GM03348 (cell line): ENCODE measurements around the gene CORO2B.
A peak's percentile ranks its signal among the peaks of the same experiment; 100 is the strongest.

Experiments used
- DNase-seq: peaks from one replicate; pipeline ENCODE4 v3.0.0; 2012; ENCODE audit warnings: low spot score

Gene CORO2B

GRCh38 chr15:68627995-68628394 lies 49.2 kb downstream of the CORO2B start:
- no peak for DNase-seq

GRCh38 chr15:68629519-68630210 lies 50.9 kb downstream of the CORO2B start:
- DNase-seq: no peak

GRCh38 chr15:68630211-68630555 lies 51.4 kb downstream of the CORO2B start:
- DNase-seq: no peak

- DNase-seq: no peak
Measured at GRCh38 chr15:68630836-68631235, 52.0 kb downstream of the CORO2B start.

GRCh38 chr15:68631601-68632051 lies 52.8 kb downstream of the CORO2B start:
- no peak for DNase-seq

DNA sequence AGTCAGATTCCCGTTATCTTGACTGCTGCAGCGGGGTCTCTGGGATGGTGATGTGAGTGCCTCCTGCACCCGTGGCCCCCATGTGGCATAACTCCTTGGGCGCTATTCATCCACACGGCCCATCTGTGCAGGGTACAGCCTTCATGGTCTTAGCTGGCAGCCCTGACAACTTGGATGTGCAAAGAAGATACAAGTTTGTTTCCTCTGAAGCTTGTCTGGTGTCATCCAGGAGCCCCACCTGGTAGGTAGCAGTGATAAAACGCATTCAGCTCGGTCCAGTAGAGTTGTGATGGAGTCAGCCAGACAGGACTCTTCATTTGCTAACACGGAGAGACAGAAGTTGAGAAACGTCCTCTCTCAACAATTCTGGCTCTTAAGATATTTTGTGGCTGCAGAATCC lies 53.3 kb downstream of the CORO2B start:
- no peak for DNase-seq

GRCh38 chr15:68633231-68634121 lies 54.7 kb downstream of the CORO2B start:
- no peak for DNase-seq

DNA sequence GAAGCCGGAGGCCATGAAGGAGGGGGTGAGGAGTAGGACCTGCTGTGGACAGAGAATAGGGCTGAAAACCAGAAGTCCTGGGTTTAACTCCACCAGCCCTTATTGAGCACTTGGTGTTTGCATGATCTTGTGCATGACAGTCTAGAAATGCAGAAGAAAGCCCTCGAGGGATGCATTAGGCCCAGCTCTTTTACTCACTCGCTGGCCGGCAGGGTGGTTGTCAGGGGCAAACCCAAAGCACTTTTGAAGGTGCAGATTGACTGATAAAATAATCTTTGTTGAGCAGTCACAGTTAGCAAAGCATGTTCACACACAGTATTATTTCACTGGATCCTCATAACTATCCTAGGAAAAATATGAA lies 55.3 kb downstream of the CORO2B start:
- DNase-seq: no peak

DNA sequence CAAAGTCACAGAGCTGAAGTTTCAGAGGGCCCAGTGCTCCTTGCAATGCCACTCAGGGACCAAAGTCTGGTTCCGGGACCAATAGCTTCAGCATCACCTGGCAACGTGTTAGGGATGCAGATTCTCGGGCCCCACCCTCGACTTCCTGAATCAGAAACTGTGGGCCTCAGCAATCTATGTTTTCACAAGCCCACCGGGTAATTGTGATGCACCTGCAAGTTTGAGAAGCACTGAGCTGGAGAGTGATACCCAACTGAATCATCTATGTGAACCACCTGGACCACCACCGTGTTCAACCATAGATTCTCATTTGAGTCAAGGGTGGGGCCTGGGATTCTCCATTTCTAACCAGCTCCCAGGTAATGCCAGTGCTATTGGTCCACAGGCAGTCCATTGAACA lies 55.7 kb downstream of the CORO2B start:
- no peak for DNase-seq

DNA sequence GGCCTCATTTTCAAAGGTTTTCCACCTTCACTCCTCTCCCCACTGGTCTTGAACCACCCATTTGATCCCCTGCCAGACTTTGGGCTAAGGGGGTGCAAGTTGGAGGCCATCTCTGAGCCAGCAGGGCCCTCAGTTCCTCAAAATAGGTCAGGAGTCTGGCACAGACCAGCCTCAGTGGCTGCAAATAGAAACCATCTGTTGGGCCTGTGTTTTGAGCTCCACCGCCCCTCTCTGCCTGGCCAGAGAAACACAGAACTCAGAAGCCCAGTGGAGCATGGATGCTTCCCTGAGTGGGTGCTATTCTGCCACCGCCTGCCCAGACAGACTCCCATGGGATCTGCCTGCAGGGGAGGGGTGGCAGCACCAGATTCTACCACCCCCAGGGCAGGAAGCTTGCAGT lies 56.3 kb downstream of the CORO2B start:
- DNase-seq: peak; percentile 73

DNA sequence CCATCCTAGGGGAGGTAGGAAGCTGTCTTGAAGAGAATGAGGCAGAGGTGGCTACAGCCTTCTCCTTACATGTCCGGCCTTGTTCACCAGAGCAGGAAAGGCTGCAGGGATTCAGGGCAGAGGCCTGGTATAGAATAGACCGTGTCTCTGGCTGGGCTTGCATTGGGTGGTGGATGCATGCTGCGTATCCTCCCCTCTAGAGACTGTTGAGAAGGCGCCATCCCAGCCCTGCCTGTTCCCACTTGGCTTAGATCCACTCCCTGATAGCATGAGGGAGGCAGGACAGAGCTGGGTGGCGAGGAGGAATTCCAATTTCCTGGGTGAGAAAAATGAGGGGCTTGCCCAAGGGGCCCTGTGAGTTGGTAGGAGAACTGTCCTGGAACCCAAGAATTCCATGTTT lies 57.5 kb downstream of the CORO2B start:
- no peak for DNase-seq

DNA sequence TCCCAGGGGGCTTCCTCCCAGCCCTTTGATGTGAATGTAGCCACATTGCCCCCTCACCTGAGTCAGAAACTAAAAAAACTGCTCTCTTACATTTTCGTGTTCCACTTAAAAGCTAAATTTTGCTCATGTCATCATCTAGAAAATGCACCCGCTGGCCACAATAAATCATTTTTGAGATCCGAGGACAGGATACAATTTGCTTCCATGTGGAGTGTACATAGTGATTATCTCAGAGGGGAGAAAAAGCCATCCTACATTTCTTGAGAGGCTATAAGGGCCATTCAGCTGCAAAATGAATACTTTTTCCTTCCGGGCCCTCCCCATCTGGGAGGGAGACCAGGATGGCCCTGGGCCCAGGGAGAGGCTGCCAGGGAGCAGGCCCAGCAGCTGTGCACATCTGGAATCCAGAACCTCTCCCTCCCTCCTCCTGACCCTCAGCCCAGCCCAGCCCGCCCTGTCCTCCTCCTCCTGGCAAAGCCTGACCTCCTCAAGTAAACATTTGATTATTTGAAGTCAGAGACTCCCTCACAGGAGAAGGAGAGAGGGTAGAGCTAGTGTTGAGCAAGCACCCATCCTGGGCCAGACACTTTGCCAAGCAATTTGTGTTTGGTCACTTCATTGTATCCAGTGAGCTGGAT lies 59.1 kb downstream of the CORO2B start:
- peak; percentile 77 for DNase-seq

DNA sequence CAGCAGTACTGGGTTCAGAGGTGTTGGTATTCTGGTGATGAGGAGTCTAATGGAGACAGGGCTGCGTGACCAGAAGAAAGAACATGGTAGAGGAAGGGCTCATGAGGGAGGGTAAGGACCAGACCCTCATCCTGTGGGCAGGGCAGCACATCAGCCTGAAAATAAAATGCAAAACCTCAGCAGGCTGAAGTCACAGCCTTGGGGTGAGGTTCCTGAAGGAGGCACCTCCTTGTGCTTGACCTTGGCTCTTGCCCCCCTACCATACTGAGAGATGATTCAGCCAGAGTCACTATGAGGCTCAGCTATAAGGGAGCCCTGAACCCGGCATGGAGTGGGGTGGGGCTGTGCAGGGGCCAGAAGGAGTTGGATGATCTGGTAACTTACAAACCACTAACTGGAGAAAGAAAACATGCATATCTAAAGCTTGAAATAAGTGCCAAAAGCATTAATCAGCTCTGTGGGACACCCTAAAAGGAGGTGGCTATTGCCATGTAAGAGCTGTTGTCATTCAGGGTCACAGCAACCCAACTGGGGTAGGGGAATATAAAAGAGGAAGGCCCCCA lies 60.2 kb downstream of the CORO2B start:
- peak; percentile 55 for DNase-seq

- no peak for DNase-seq
Measured at GRCh38 chr15:68639926-68640600, 61.3 kb downstream of the CORO2B start.

GRCh38 chr15:68640791-68641331 lies 62.1 kb downstream of the CORO2B start:
- DNase-seq: no peak

DNA sequence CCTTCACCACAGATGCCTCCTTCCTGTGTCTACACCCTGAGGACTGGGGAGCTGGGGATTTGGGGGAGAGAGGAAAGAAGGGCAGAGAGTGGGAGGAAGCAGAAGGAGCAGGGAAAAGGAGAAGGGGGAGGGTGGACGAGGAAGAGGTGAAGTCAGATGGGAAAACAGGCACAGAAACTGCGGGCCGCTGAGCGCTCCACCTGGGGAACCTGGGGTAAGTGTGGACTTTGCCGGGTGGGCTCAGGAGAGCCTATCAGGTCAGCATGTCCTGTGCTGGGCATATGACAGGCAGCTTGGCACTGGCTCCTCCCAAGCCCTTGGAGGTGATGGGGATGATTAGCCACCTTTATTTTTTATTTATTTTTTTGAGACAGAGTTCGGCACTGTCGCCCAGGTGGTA lies 62.6 kb downstream of the CORO2B start:
- no peak for DNase-seq

- DNase-seq: no peak
Measured at GRCh38 chr15:68642491-68642845, 63.7 kb downstream of the CORO2B start.

DNA sequence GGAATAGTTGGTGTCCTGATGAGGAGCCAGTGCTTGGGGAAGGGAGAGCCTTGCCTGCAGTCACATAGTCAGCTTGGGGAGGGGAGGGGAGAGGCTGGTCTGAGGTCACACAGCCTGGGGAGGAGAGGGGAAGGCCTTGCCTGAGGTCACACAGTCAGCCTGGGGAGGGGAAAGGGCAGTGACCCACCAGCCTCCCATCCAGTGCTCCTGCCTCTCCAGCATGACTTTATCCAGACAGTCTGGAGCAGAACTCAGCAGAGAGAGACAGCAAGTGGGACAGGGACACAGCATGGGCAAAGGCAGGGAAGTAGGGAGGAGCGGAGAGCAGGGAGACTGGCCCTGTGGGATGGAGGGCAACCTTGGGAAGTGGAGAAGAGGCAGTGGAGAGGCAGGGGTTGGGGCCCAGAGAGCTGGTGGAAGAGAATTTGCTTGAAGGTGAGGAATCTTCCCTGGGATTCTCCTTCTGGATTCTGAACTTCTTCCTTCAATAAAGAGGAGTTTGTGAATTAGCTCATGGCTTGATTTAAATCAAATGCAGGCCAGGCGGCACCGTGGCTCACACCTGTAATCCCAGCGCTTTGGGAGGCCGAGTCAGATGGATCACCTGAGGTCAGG lies 64.5 kb downstream of the CORO2B start:
- DNase-seq: no peak

- peak; percentile 72 for DNase-seq
Measured at GRCh38 chr15:68644083-68644904, 65.5 kb downstream of the CORO2B start.

GRCh38 chr15:68644996-68645395 lies 66.2 kb downstream of the CORO2B start:
- DNase-seq: no peak

- no peak for DNase-seq
Measured at GRCh38 chr15:68646156-68646555, 67.4 kb downstream of the CORO2B start.
